ENCODE results near the gene SLC39A11. TPM values are rescaled to one million over a fixed set of nuclear protein-coding genes. Genes with fewer than 3 reads are reported as not detected.
"Not testable (repeated sequence)": the region's sequence is repeated elsewhere in the genome, so short reads cannot be mapped to it uniquely, and the experiment has no call there.

SLC39A11 gene
- total RNA-seq, 1 experiment from 2014 or later = 18.9 TPM

DNA sequence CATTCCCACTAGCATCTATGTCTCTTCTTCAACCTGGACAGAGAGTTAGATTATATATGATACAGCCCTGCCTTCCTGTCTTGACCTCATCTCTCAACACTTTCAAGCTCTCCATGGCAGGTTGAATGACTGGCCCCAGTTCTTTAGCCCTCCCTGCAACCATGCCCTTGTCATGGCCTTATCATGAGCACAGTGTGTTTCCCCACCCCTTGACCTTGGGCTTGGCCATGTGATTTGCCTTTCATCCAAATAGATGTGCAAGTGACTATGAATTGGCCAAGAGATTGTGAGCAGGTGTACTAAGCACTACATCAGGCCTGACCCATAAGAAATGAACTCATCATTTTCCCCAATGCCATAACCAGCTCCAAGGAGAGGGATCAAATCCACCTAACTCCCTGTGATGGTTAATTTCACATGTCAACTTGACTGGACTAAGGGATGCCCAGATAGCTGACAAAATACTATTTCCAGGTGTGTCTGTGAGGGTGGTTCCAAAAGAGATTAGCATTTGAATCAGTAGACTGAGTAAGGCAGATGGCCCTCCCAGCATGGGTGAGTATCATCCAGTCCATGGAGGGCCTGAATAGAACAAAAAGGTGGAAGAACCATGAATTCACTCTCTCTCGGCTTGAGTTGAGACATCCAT, 97.4 kb downstream of the SLC39A11 start:
- Mint-ChIP-seq H3K27me3 (ENCODE audit: low read depth) (no peaks in the 10 kb centered on the region; the same call in 1 of the 2 replicates), H3K9me3 (peaks cover 26% of the 10 kb centered on the region), H3K4me3 (no peak overlapping the region), H3K27ac (no peak overlapping the region), H3K36me3 (peaks cover 20% of the 10 kb centered on the region), H3K4me1 (no peaks in the 10 kb centered on the region)
- TF ChIP-seq ZNF416 (CRISPR knock-in tag; IDR thresholded peaks at IDR 0.05) = peak; percentile 98
- no peak for TF ChIP-seq PREB (CRISPR knock-in tag; IDR thresholded peaks at IDR 0.05; ENCODE audit: borderline replicate concordance)
- 0 out of 2 replicates have a peak, but pooled peaks have one; percentile 38 for TF ChIP-seq GTF2I (CRISPR knock-in tag; conservative IDR thresholded peaks at IDR 0.05)
- ATAC-seq (no peak), DNase-seq (ENCODE audit: low spot score) (no peak)
- POLR2A ChIA-PET = no interaction called here
- CTCF ChIA-PET = interaction anchor here (1.1 to 2.0 kb wide), 2 partner anchors 9 to 162 kb away, joined by 4 to 7 read pairs; no protein-coding TSS in a partner anchor

GRCh38 chr17:72992783-72993467, 99.6 kb downstream of the SLC39A11 start:
- H3K4me3 Mint-ChIP-seq; POLR2A ChIA-PET; H3K4me1 Mint-ChIP-seq; H3K27ac Mint-ChIP-seq; DNase-seq (ENCODE audit: low spot score); ATAC-seq; CTCF ChIA-PET; H3K27me3 Mint-ChIP-seq (ENCODE audit: low read depth): not testable (repeated sequence)
- H3K36me3 Mint-ChIP-seq = peaks cover 20% of the 10 kb centered on the region
- peaks cover 26% of the 10 kb centered on the region for H3K9me3 Mint-ChIP-seq

DNA sequence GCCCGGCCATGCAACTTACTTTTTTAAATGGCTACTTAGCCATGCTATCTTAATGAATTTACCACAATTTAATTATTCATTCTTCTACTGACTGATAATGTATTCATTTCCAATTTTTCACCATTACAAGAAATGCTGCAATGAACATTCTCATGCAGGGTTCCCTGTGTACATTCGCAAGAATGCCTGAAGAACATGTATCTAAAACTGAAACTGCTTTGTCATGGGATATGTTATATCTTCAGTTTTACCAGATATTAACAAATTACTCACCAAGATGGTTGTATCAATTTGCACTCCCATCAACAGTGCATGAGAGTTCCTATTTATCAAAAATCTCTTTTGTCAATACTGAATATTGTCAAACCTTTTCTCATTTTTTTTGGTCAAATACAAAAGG, 100.8 kb downstream of the SLC39A11 start:
- peaks cover 18% of the 10 kb centered on the region for H3K36me3 Mint-ChIP-seq
- ATAC-seq (no peak), DNase-seq (ENCODE audit: low spot score) (no peak)
- POLR2A ChIA-PET = no interaction called here
- no peak overlapping the region for H3K4me3 Mint-ChIP-seq
- no peaks in the 10 kb centered on the region for H3K4me1 Mint-ChIP-seq
- H3K27me3 Mint-ChIP-seq (ENCODE audit: low read depth) = no peaks in the 10 kb centered on the region; the same call in 1 of the 2 replicates
- CTCF ChIA-PET = no interaction called here
- H3K27ac Mint-ChIP-seq = no peak overlapping the region
- TF ChIP-seq TEAD1 (CRISPR knock-in tag; IDR thresholded peaks at IDR 0.05) (no peak), NFE2L1 (CRISPR knock-in tag; IDR thresholded peaks at IDR 0.05) (no peak), ATF3 (CRISPR knock-in tag; conservative IDR thresholded peaks at IDR 0.05) (no peak), GTF2I (CRISPR knock-in tag; conservative IDR thresholded peaks at IDR 0.05) (no peak), ESRRA (CRISPR knock-in tag; IDR thresholded peaks at IDR 0.05; ENCODE audit: borderline replicate concordance) (no peak), E2F5 (CRISPR knock-in tag; IDR thresholded peaks at IDR 0.05) (no peak), MXD4 (CRISPR knock-in tag; IDR thresholded peaks at IDR 0.05; ENCODE audit: borderline replicate concordance) (no peak), ETV6 (CRISPR knock-in tag; IDR thresholded peaks at IDR 0.05) (no peak), CBFB (CRISPR knock-in tag; IDR thresholded peaks at IDR 0.05; ENCODE audit: low read depth) (no peak), SMAD4 (CRISPR knock-in tag; IDR thresholded peaks at IDR 0.05) (no peak), ZNF263 (CRISPR knock-in tag; IDR thresholded peaks at IDR 0.05; ENCODE audit: low read depth) (no peak), NFYB (CRISPR knock-in tag; conservative IDR thresholded peaks at IDR 0.05; ENCODE audit: low read depth) (no peak)
- TF ChIP-seq, protein P1, sequence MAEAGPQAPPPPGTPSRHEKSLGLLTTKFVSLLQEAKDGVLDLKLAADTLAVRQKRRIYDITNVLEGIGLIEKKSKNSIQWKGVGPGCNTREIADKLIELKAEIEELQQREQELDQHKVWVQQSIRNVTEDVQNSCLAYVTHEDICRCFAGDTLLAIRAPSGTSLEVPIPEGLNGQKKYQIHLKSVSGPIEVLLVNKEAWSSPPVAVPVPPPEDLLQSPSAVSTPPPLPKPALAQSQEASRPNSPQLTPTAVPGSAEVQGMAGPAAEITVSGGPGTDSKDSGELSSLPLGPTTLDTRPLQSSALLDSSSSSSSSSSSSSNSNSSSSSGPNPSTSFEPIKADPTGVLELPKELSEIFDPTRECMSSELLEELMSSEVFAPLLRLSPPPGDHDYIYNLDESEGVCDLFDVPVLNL (CRISPR knock-in tag; IDR thresholded peaks at IDR 0.05; ENCODE audit: borderline replicate concordance, low read depth) = no peak
- TF ChIP-seq, protein P2, sequence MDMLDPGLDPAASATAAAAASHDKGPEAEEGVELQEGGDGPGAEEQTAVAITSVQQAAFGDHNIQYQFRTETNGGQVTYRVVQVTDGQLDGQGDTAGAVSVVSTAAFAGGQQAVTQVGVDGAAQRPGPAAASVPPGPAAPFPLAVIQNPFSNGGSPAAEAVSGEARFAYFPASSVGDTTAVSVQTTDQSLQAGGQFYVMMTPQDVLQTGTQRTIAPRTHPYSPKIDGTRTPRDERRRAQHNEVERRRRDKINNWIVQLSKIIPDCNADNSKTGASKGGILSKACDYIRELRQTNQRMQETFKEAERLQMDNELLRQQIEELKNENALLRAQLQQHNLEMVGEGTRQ (CRISPR knock-in tag; IDR thresholded peaks at IDR 0.05) = no peak
- TF ChIP-seq, protein P3, sequence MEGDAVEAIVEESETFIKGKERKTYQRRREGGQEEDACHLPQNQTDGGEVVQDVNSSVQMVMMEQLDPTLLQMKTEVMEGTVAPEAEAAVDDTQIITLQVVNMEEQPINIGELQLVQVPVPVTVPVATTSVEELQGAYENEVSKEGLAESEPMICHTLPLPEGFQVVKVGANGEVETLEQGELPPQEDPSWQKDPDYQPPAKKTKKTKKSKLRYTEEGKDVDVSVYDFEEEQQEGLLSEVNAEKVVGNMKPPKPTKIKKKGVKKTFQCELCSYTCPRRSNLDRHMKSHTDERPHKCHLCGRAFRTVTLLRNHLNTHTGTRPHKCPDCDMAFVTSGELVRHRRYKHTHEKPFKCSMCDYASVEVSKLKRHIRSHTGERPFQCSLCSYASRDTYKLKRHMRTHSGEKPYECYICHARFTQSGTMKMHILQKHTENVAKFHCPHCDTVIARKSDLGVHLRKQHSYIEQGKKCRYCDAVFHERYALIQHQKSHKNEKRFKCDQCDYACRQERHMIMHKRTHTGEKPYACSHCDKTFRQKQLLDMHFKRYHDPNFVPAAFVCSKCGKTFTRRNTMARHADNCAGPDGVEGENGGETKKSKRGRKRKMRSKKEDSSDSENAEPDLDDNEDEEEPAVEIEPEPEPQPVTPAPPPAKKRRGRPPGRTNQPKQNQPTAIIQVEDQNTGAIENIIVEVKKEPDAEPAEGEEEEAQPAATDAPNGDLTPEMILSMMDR (IDR thresholded peaks at IDR 0.05) = no peak
- TF ChIP-seq, protein P4, sequence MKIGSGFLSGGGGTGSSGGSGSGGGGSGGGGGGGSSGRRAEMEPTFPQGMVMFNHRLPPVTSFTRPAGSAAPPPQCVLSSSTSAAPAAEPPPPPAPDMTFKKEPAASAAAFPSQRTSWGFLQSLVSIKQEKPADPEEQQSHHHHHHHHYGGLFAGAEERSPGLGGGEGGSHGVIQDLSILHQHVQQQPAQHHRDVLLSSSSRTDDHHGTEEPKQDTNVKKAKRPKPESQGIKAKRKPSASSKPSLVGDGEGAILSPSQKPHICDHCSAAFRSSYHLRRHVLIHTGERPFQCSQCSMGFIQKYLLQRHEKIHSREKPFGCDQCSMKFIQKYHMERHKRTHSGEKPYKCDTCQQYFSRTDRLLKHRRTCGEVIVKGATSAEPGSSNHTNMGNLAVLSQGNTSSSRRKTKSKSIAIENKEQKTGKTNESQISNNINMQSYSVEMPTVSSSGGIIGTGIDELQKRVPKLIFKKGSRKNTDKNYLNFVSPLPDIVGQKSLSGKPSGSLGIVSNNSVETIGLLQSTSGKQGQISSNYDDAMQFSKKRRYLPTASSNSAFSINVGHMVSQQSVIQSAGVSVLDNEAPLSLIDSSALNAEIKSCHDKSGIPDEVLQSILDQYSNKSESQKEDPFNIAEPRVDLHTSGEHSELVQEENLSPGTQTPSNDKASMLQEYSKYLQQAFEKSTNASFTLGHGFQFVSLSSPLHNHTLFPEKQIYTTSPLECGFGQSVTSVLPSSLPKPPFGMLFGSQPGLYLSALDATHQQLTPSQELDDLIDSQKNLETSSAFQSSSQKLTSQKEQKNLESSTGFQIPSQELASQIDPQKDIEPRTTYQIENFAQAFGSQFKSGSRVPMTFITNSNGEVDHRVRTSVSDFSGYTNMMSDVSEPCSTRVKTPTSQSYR (CRISPR knock-in tag; IDR thresholded peaks at IDR 0.05) = no peak
- peaks cover 20% of the 10 kb centered on the region for H3K9me3 Mint-ChIP-seq
